Measurements from ENCODE around the gene STIM2.
A peak's percentile ranks its signal among the peaks of the same experiment; 100 is the strongest.

Gene STIM2

GRCh38 chr4:27048429-27049238, 188.0 kb downstream of the STIM2 start:
- peak; percentile 69 for DNase-seq

DNA sequence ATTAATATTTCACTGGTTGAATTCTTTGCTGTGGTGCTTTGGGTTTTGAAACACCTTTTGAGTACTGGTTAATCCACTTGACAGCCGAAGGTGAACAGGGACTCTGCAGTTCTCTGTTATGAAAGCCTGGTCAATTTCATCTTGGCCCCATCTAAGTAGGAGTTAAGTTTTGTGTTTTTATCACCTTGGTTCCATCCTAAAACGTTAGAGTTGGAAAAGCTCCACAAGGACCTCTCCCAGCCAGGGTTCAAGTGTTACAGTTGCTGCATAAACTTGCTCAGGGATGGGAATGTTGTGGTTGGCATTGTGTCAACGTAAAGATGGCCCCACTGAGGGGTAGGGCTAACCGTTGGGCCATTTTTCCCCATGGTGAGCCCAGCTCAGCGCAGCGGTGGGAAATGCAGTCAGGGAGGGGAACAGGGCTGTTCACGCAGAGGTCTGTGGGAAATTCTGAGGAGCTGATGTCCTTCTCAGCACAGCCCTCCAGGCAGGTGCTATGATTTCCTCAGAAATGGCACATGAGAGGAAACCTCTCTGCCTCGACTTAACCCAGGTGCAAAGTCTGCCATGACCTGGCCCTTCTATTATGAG, 188.7 kb downstream of the STIM2 start:
- DNase-seq, result no peak

GRCh38 chr4:27050731-27051130, 190.1 kb downstream of the STIM2 start:
- DNase-seq, result no peak

DNA sequence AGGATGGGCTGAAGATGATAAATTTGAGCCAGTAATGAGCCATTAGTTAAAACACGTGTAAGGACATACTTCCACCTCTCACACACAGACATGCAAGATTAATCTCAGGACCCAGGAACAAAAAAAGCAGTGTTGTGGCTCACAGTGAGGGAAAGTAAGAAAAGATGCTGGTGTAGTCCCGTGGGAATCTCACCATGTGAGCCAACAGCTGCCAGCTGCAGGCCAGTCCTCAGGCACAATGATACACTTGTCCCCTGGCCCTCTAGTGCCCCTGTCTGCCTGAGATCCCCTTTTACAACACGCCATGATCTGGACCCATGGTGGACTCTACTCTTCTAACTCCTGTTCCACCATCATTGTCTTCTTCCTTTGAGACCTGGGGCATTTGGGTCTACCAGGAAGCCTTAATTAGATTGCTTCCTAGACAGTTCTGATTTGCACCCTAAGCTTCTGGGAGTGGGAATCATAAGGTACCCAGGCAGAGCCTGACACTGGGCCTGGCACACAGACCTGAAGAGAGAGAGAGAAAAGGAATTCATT, 194.7 kb downstream of the STIM2 start:
- no peak for DNase-seq

DNA sequence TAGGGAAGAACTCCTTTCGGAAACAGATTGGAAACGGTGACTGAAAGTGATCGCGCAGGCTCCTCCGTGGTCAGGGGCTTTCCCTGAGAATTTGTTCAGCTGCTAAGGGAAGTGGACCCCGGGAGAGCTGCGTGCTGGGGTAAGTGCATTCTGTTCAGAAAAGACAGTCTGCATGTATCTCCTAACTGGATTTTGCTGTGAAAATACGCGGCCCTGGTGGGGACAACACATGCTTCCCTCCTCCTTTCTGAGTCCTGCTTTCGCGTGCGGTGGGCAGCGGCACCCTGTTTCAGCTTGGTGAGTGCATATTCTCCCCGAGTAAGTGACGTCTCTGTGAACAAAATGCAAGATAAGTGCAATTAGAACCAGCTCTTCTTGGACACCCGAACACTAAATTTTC, 195.6 kb downstream of the STIM2 start:
- DNase-seq, result no peak

- no peak for DNase-seq
Measured at GRCh38 chr4:27057053-27057452, 196.4 kb downstream of the STIM2 start.

GRCh38 chr4:27057662-27058061, 197.0 kb downstream of the STIM2 start:
- DNase-seq, result no peak

DNA sequence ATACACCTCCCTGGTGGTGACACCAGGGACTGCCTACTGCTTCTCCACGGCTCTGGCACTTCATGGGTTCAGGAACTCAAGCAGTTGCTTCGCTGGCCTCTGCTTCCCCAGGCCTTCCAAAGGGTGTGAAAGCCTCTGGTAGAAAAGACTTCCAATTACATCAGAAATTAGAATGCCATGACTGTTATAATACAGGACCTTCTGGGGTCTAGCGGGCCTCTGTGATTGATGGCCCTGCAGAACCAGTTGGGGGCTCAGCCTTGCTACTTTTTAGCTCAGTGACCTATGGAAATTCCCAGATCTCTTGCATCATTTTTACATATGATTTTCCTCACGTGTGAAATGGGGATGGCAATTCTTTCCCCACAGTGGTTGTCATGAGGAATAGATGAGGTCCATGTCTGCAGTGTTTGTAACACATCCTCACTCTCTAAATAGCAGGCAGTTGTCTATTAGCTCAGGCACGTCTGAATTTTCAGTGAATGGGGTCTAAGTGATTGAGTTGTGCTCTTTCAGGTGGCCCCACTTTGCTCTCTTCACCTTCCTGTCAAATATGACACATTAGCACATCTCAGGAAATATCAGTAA, 198.3 kb downstream of the STIM2 start:
- no peak for DNase-seq

- no peak for DNase-seq
Measured at GRCh38 chr4:27059446-27059845, 198.8 kb downstream of the STIM2 start.

DNA sequence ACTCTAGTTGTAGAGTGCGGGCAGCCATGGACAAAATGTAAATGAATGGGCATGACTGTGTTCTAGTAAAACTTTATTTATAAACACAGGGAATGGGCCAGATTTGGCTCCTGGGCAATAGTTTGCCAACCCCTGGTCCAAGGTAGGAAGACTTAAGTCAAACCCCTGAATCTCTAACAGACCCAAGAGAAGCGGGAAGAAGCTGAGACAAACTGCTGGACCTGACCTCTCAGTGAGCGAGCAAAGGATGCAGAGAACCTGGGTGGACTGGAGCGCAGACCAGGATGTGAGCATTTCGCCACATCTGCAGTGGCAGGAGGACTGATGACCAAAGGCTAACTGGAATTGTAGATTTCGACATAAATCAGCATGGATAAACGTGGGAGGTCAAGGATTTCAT, 201.6 kb downstream of the STIM2 start:
- no peak for DNase-seq

GRCh38 chr4:27066591-27066990, 205.9 kb downstream of the STIM2 start:
- no peak for DNase-seq

- DNase-seq, result no peak
Measured at GRCh38 chr4:27068151-27068867, 207.7 kb downstream of the STIM2 start.

All from NCI-H748 treated with DMSO at 0.1 percent for 48 hours (cell line).